AG09309 (cell line): ENCODE measurements around the gene ASH1L.

Experiments
- DNase-seq: peaks from one replicate; pipeline ENCODE4 v3.0.0-alpha.2; 2010; ENCODE audit warnings: low read depth
- H3K4me3 ChIP-seq: 2 replicates; pipeline ENCODE4 v1.5.1; 2011; ENCODE audit warnings: mild to moderate bottlenecking, low read depth, low read length, moderate library complexity; ENCODE audit not compliant: control insufficient read depth
- TF ChIP-seq, protein P1 (sequence below): IDR thresholded peaks from 2 replicates; pipeline ENCODE4 v1.5.1; 2011; ENCODE audit warnings: mild to moderate bottlenecking, low read depth, low read length, inconsistent platforms; ENCODE audit not compliant: insufficient read depth, control insufficient read depth; ENCODE audit errors: missing control alignments

Gene ASH1L

DNA sequence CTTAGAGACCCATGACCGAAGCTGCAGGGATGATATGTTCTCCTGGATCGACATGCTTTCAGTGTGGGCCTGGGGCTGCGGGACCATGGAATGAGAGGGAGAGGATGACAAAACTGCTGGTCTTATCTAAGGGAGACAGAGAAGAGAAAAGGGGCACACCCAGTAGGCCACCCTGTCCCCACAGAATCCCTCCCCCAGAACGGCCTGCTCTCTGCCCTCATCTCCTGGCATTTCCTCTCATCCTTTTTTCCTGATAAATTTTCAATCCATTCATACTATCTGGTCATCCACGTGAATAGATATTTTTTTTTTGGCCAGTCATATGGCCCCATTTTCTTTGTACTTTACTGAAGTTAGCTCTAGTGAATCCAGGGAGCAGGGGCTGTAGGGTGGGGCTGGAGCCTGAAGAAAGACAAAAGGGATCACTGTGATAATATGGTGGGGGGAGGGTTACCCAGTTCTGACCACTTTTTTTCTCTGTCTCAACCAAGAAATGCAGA, 261.2 kb downstream of the ASH1L start, which contains the start of gene PKLR:
Gene PKLR (minus strand): TSS at position 97 of the 500 bp plus-strand sequence. CDS start 43 bp downstream, at position 54.
- TF ChIP-seq, protein P1, sequence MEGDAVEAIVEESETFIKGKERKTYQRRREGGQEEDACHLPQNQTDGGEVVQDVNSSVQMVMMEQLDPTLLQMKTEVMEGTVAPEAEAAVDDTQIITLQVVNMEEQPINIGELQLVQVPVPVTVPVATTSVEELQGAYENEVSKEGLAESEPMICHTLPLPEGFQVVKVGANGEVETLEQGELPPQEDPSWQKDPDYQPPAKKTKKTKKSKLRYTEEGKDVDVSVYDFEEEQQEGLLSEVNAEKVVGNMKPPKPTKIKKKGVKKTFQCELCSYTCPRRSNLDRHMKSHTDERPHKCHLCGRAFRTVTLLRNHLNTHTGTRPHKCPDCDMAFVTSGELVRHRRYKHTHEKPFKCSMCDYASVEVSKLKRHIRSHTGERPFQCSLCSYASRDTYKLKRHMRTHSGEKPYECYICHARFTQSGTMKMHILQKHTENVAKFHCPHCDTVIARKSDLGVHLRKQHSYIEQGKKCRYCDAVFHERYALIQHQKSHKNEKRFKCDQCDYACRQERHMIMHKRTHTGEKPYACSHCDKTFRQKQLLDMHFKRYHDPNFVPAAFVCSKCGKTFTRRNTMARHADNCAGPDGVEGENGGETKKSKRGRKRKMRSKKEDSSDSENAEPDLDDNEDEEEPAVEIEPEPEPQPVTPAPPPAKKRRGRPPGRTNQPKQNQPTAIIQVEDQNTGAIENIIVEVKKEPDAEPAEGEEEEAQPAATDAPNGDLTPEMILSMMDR = no peak
- DNase-seq = no peak
- no peak within 1 kb of the TSS for H3K4me3 ChIP-seq

DNA sequence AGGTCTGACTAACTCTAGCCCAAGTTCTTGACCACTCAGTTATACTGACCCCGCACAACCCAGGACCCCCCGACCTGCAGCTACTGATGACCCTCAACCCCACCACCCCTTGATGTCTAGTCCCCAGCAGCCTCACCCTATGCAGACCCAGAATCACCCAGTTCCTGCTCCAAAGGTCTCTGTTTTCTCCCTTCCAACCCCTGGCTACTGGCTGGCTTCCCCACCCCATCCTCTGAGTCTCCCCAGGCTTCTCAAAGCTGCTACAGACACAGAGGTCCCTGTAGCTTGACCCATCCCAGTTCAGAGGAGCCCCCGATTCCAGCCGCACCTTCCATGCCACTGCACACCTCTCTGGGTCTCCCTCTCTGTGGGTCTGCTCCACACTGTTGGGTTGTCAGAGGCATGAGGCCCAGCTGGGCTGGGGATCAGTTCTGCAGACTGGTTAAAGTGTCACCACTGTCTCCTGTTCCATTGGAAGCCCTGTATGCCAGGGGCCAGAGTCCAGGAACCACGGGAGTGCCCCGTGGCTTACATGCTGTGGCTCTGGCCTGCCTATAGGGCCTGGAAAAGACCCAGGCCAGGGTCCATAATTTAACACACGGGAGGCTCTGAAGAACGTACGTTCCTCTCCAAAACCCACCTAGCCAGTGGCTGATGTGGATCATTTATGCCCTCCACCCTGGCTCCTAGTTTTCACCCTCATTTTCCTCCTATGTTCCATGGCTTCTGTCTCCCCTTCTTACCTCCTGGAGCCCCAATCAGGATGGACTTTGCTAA, 261.9 kb downstream of the ASH1L start:
- no peak overlapping the region for H3K4me3 ChIP-seq
- no peak for DNase-seq
- TF ChIP-seq, protein P1 = no peak

GRCh38 chr1:155300024-155300423, 262.6 kb downstream of the ASH1L start:
- TF ChIP-seq, protein P1 = no peak
- no peak for DNase-seq
- H3K4me3 ChIP-seq = no peak overlapping the region

GRCh38 chr1:155297384-155297783, 265.2 kb downstream of the ASH1L start:
- H3K4me3 ChIP-seq = no peak overlapping the region
- TF ChIP-seq, protein P1 = no peak
- DNase-seq = no peak

DNA sequence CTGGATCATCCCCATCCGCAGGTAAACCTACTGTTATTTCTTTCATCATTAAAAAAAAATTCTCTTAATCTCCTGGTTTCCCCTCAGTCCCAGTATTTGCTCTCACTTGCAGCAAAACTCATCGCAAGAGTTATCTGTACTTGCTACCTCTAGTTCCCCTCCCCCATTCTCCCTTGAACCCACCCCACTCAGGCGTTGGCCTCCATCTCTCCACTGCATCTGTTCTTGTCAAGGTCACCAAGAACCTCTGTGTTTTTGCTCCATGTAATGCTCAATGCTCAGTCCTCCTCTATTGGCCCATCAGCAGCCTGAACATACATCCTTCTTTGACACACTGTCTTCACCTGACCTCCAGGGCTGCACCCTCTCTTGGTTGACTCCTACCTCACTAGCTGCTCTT, 265.9 kb downstream of the ASH1L start:
- TF ChIP-seq, protein P1 = no peak
- no peak overlapping the region for H3K4me3 ChIP-seq
- no peak for DNase-seq

DNA sequence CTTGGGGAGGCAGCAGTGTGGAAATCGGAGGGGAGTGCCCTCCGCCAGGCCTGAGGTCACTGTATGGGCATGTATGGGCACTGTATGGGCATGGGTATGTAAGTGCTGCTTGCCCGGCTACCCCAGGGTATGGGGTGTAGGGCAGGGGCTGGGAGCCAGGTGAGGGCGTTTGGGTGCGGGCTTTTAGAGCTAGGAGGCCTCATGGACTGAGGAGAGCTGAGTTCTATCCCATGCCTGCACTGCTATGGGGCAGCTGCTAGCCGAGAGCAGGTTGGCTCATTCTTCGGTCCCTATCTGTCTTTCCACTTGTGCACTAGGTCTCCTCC, 266.7 kb downstream of the ASH1L start:
- TF ChIP-seq, protein P1 = no peak
- no peak overlapping the region for H3K4me3 ChIP-seq
- no peak for DNase-seq
